OCI-LY3 (cell line): Measurements from ENCODE around the gene LAMTOR3.

ENCODE experiments used
- EZH2phosphoT487 ChIP-seq: fragments of 200-600 bp; shearing (Covaris generic); IDR thresholded peaks from 2 replicates; pipeline ENCODE4 v1.6.1; 2018; ENCODE audit warnings: antibody characterized with exemption, mixed run types, low read depth
- TF ChIP-seq, protein P1 (sequence below): fragments of 200-600, 300-600 bp; sonication (generic); IDR thresholded peaks from 2 replicates; pipeline ENCODE4 v1.5.1; 2014; ENCODE audit warnings: antibody characterized with exemption, low read length, low read depth

- TF ChIP-seq, protein P1, sequence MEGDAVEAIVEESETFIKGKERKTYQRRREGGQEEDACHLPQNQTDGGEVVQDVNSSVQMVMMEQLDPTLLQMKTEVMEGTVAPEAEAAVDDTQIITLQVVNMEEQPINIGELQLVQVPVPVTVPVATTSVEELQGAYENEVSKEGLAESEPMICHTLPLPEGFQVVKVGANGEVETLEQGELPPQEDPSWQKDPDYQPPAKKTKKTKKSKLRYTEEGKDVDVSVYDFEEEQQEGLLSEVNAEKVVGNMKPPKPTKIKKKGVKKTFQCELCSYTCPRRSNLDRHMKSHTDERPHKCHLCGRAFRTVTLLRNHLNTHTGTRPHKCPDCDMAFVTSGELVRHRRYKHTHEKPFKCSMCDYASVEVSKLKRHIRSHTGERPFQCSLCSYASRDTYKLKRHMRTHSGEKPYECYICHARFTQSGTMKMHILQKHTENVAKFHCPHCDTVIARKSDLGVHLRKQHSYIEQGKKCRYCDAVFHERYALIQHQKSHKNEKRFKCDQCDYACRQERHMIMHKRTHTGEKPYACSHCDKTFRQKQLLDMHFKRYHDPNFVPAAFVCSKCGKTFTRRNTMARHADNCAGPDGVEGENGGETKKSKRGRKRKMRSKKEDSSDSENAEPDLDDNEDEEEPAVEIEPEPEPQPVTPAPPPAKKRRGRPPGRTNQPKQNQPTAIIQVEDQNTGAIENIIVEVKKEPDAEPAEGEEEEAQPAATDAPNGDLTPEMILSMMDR: no peak
- TF ChIP-seq EZH2phosphoT487: no peak
Measured at GRCh38 chr4:99847362-99847976, 46.8 kb downstream of the LAMTOR3 start.
